Measurements from ENCODE around the gene WBP11. TPM values are rescaled to one million over a fixed set of nuclear protein-coding genes. Genes with fewer than 3 reads are reported as not detected.

The WBP11 gene
- total RNA-seq, 1 donor from 2014 or later, result 6.7 TPM

DNA sequence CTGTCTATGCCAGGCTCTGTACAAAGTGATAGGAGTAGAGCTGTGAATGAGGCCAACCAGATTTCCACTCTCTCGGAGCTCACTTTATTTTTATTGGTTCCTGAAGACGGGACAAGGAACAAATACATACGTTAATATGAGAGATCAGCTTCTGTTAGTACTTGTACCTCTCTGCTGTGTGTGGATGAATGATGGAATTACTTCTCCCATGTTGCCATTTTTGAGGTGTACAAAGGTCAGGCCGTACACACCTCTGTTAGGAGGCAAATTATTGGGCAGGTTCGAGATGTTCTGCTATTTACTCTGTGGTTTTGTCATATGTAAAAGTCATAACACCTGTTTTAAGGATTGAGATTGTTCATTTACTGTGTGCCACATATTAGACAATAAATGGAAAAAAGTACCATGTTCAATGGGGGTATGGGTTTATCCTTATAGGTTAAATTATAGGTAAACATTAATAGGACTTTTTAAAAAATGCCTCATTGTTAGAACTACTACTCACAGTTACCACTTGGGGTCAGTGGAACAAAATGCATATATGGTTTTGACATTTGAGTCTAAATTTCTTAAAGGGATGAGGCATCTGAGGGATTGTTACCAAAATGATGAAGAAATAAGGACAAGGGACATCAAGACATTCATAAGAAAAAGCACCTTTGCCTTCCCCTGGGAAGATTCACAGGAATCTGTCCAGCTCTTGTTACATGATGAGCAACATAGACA lies 26.9 kb downstream of the WBP11 start:
- TF ChIP-seq, protein P1, sequence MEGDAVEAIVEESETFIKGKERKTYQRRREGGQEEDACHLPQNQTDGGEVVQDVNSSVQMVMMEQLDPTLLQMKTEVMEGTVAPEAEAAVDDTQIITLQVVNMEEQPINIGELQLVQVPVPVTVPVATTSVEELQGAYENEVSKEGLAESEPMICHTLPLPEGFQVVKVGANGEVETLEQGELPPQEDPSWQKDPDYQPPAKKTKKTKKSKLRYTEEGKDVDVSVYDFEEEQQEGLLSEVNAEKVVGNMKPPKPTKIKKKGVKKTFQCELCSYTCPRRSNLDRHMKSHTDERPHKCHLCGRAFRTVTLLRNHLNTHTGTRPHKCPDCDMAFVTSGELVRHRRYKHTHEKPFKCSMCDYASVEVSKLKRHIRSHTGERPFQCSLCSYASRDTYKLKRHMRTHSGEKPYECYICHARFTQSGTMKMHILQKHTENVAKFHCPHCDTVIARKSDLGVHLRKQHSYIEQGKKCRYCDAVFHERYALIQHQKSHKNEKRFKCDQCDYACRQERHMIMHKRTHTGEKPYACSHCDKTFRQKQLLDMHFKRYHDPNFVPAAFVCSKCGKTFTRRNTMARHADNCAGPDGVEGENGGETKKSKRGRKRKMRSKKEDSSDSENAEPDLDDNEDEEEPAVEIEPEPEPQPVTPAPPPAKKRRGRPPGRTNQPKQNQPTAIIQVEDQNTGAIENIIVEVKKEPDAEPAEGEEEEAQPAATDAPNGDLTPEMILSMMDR (IDR thresholded peaks at IDR 0.05), result peak in 1 of 3 experiments; percentile 17
- Histone ChIP-seq H3K27ac (peak overlapping the region; percentile 99), H3K4me3 (peak overlapping the region; percentile 78 to 87), H3K27me3 (no peaks in the 10 kb centered on the region), H3K36me3 (no peaks in the 10 kb centered on the region), H3K4me1 (peaks cover 0 to 16% of the 10 kb centered on the region in 2 donors), H3K9me3 (no peaks in the 10 kb centered on the region)
- intact Hi-C loops (cut with DNase I), result loop anchor here (2.0 to 10.0 kb wide), 5 partner anchors 68 to 1884 kb away; partner anchors contain the start of gene GPRC5A
- no peak for DNase-seq (ENCODE audit: low spot score in 2 of 2)

DNA sequence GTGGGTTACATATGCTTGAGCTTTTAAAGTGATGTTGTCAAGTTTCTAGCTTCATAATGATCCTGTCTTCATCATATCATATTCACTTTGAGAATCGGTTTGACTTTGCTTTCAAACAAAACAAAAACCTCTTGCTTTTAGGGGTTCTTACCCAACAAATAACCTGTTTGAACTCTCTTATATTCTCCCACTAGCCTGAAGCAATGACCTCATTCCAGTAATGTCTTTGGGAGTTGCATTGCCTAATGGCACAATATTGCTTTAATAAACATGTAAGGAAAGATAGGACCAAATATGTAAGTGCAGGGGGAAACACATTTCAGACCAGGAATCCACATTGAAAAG lies 27.7 kb downstream of the WBP11 start:
- H3K4me1 ChIP-seq, result peaks cover 0 to 15% of the 10 kb centered on the region in 2 donors
- no peaks in the 10 kb centered on the region for H3K9me3 ChIP-seq
- no peaks in the 10 kb centered on the region for H3K36me3 ChIP-seq
- no peaks in the 10 kb centered on the region for H3K27me3 ChIP-seq
- peak overlapping the region; percentile 99 for H3K27ac ChIP-seq
- peak overlapping the region; percentile 78 to 87 for H3K4me3 ChIP-seq
- intact Hi-C loops (cut with DNase I), result loop anchor here (2.0 to 10.0 kb wide), 6 partner anchors 27 to 1883 kb away; partner anchors contain the start of genes C12orf60, GPRC5A, MGP and WBP11
- DNase-seq (ENCODE audit: low spot score in 2 of 2), result no peak
- TF ChIP-seq, protein P1 (IDR thresholded peaks at IDR 0.05), result no peak

DNA sequence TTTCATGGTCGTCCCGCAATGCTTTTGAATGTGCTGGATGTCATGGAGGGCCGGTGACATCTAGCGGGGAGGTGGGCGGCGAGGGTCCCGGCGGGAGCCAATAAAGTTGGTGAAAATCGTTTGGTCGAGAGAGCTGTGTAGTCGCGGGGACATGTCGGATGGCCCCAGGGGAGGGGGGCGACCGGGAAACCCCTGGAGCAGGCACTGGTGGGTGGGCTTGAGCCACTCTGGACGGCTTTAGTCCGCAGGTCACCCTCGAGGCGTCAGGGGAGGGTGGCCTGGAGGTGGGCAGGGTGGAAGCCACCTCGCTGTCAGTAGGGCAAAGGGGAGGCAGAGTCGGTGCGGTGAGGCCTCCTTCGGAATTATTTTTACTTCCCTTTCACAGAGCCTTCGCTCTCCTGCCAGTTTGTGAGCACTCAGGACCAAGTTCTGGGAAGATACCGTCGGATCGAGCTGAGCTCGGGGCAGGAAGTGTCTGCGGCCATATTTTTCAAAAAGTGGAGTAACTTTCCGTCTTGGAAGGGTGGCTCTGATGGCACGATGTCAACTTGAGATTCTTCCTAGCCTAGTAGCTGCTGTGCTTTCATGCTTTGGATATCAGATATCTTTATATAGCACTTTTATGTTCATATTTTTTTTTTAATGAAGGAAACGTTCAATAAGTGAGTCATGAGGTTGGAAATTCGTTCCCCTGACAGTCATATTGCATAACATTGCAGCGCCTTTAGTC lies 28.2 kb downstream of the WBP11 start:
- peak in 1 of 2 donors; percentile 84 for DNase-seq (ENCODE audit: low spot score in 2 of 2)
- intact Hi-C loops (cut with DNase I), result loop anchor here (1.0 to 10.0 kb wide), 10 partner anchors 28 to 1883 kb away; partner anchors contain the start of genes ATF7IP, C12orf60, GPRC5A and MGP
- H3K36me3 ChIP-seq, result no peaks in the 10 kb centered on the region

DNA sequence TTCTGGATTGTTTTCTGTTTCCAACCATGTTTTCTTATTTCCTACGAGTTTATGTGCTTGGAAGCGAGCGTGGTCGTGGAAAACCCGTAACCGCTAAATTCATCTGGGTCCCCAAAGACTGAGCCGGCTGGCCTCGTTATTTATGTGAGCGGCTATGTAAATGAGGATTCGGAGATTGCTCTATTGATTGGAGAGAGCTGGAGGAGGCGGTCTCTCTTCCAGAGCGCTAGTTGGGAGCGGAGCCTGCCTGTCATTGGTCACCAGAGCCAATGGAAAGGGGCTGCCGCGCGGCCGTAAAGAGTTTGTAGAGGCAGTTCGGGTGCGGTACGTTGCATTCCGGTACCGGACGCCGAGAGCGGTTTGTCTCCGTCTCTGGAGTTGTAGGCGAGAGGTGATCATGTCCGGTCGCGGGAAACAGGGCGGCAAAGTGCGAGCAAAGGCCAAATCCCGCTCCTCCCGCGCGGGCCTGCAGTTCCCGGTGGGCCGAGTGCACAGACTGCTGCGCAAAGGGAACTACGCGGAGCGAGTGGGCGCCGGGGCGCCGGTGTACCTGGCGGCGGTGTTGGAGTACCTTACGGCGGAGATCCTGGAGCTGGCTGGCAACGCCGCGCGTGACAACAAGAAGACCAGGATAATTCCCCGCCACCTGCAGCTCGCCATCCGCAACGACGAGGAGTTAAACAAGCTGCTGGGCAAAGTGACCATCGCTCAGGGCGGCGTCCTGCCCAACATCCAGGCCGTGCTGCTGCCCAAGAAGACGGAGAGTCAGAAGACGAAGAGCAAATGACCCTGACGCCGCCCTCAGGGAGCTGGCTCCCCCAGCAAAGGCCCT lies 29.0 kb downstream of the WBP11 start:
- Histone ChIP-seq H3K36me3 (no peaks in the 10 kb centered on the region), H3K27ac (peak overlapping the region; percentile 99), H3K9me3 (no peaks in the 10 kb centered on the region), H3K4me1 (peaks cover 0 to 15% of the 10 kb centered on the region in 2 donors), H3K27me3 (no peaks in the 10 kb centered on the region), H3K4me3 (peak overlapping the region; percentile 78 to 87)
- TF ChIP-seq, protein P1 (IDR thresholded peaks at IDR 0.05), result no peak
- intact Hi-C loops (cut with DNase I), result loop anchor here (1.0 to 10.0 kb wide), 8 partner anchors 29 to 1677 kb away; partner anchors contain the start of genes ATF7IP, C12orf60, MGP and STRAP
- DNase-seq (ENCODE audit: low spot score in 2 of 2), result peak; percentile 97 to 99

More for the DNA sequence above, 28.2 kb downstream of the WBP11 start:
- Histone ChIP-seq H3K4me3 (peak overlapping the region; percentile 78 to 87), H3K9me3 (no peaks in the 10 kb centered on the region), H3K27ac (peak overlapping the region; percentile 99), H3K27me3 (no peaks in the 10 kb centered on the region), H3K4me1 (peaks cover 0 to 15% of the 10 kb centered on the region in 2 donors)
- TF ChIP-seq, protein P1 (IDR thresholded peaks at IDR 0.05), result no peak

DNA sequence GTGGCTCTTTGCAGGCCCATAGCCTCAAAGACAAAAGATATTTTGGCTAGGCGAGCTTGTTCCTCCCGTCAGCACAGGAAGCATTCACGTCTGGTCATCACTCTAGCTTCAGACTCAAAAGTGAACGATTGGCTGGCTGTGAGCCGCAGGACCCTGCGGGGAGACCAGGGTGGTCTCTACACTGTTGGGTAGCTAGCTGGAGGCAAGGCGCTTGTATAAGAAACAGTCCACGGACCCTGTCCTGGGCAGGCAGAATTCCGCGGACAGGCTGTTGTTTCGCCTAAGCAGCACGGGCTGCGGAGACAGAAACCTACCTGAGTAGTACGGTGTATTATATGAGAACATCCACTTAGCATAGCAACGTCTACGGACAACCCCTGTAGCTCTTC lies 29.6 kb downstream of the WBP11 start:
- Histone ChIP-seq H3K9me3 (no peaks in the 10 kb centered on the region), H3K4me3 (peak overlapping the region; percentile 78 to 87), H3K27me3 (no peaks in the 10 kb centered on the region), H3K4me1 (peaks cover 0 to 15% of the 10 kb centered on the region in 2 donors), H3K36me3 (no peaks in the 10 kb centered on the region), H3K27ac (peak overlapping the region; percentile 99)
- DNase-seq (ENCODE audit: low spot score in 2 of 2), result no peak
- TF ChIP-seq, protein P1 (IDR thresholded peaks at IDR 0.05), result no peak
- intact Hi-C loops (cut with DNase I), result loop anchor here (1.0 to 10.0 kb wide), 8 partner anchors 29 to 1676 kb away; partner anchors contain the start of genes ATF7IP, C12orf60, MGP and STRAP
